ENCODE measurements around the gene YIPF2. TPM values are rescaled to one million over a fixed set of nuclear protein-coding genes. Genes with fewer than 3 reads are reported as not detected.

The YIPF2 gene
- total RNA-seq, result 23.0 and 23.9 TPM in 2 replicates

DNA sequence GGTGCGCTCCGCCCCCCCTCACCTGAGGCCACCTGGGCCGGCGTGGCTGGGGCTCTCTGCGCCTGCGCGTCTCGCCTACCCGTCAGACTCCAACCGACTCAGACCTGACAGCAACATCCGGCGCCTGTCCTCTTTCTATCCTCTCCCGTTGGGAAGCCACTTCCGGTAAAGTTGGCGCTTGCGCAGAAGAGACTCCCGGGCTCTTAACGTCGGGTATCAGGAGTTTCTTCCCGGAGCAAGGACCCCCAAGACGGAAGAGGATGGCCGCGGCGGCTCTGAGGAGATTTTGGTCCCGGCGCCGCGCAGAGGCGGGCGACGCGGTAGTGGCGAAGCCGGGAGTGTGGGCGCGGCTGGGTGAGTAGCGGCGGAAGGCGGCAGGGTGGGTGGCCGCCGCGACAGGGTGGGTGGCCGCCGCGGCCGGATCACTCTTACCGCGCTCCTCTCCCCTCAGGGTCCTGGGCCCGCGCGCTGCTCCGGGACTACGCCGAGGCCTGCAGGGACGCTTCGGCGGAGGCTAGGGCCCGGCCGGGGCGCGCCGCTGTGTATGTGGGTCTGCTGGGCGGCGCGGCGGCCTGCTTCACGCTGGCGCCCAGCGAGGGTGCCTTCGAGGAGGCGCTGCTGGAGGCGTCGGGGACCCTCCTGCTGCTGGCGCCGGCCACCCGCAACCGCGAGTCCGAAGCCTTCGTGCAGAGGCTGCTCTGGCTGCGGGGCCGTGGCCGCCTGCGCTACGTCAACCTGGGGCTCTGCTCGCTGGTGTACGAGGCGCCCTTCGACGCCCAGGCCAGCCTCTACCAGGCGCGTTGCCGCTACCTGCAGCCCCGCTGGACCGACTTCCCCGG, at the start of gene YIPF2, which contains the start of gene TIMM29:
Gene YIPF2 (minus strand): TSS at position 77 of the 839 bp plus-strand sequence. CDS start 229 bp downstream, outside the sequence.
Gene TIMM29 (plus strand): TSS at position 249 of the 839 bp plus-strand sequence. CDS start 12 bp downstream, at position 261.
- peak; percentile 85 for ATAC-seq (ENCODE audit: low read depth)
- H3K27ac Mint-ChIP-seq, result peak within 1 kb of the TSS; percentile 81

DNA sequence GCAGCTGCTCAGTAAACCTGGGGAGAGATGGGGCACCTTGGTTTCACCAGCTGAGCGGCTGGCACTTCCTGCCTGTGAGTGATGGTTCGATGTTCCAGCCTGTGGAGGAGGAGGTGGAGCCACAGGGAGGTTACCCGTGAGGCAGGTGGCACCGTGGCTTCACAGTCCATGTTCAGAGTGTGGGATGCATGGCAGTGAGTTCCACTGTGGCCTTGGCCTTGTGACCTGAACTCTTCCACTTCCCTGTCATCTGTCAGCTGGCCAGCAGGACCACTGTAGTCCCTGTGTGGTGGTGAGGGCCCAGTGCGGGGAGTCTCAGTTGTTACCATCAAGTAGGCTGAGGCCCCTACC, 49.3 kb upstream of the YIPF2 start:
- ATAC-seq (ENCODE audit: low read depth) (no peak), DNase-seq (no peak)
- Mint-ChIP-seq H3K9me3 (no peaks in the 10 kb centered on the region), H3K36me3 (ENCODE audit: low read depth) (peaks cover 6% of the 10 kb centered on the region), H3K27me3 (no peaks in the 10 kb centered on the region), H3K4me3 (no peak overlapping the region), H3K4me1 (peaks cover 40% of the 10 kb centered on the region), H3K27ac (no peak overlapping the region)
- TF ChIP-seq CTCF (IDR thresholded peaks at IDR 0.05), result no peak
- intact Hi-C loops (cut with micrococcal nuclease), result no loop called here
- CTCF ChIA-PET, result no interaction called here
- POLR2A ChIA-PET, result no interaction called here

More for the DNA sequence above, at the start of gene YIPF2, which contains the start of gene TIMM29:
- peak within 1 kb of the TSS; percentile 92 for H3K4me3 Mint-ChIP-seq
- H3K27me3 Mint-ChIP-seq, result no peaks in the 10 kb centered on the region
- no peaks in the 10 kb centered on the region for H3K9me3 Mint-ChIP-seq
- peaks cover 8% of the 10 kb centered on the region for H3K36me3 Mint-ChIP-seq (ENCODE audit: low read depth)
- ChIA-PET POLR2A (no interaction called here), CTCF (interaction anchor here (1.5 kb wide), 1 partner anchor 13 kb away, joined by 3 read pairs; no protein-coding TSS in a partner anchor)
- H3K4me1 Mint-ChIP-seq, result peaks cover 20% of the 10 kb centered on the region
- intact Hi-C loops (cut with micrococcal nuclease), result loop anchor here (1.0 to 5.0 kb wide), 3 partner anchors 34 to 57 kb away; partner anchors contain the start of genes CARM1 and SMARCA4
- TF ChIP-seq CTCF (IDR thresholded peaks at IDR 0.05), result no peak
- peak; percentile 80 for DNase-seq

DNA sequence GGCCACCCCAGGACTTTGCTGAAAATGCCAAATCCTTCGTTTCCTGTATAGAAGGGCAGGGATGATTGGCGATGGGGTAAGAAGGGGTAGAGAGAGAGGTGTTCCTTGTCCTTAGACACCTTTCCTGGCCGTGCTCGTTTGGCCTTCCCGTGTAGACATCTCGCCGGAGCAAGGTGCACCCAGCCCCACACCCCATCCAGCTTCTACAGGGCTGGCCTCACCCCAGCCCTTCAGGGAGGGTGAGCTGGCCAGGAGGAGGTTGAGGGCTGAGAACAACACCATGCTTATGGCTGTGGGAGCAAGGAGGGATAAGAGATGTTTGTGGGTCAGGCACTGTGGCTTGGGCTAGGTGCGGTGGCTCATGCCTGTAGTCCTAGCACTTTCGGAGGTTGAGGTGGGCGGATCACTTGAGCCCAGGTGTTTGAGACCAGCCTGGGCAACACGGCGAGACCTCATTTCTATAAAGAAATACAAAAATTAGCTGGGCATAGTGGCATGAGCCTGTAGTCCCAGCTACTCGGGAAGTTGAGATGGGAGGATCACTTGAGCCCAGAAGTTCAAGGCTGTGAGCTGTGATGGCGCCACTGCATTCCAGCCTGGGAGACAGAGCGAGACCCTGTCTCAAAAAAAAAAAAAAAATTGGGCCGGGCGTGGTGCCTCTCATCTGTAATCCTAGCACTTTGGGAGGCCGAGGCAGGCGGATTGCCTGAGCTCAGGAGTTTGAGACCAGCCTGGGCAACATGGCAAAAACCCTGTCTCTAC, 47.9 kb upstream of the YIPF2 start:
- H3K27me3 Mint-ChIP-seq, result no peaks in the 10 kb centered on the region
- no peak for ATAC-seq (ENCODE audit: low read depth)
- no peak for DNase-seq
- POLR2A ChIA-PET, result no interaction called here
- no peak overlapping the region for H3K4me3 Mint-ChIP-seq
- CTCF ChIA-PET, result no interaction called here
- peaks cover 45% of the 10 kb centered on the region for H3K4me1 Mint-ChIP-seq
- peaks cover 3% of the 10 kb centered on the region for H3K36me3 Mint-ChIP-seq (ENCODE audit: low read depth)
- intact Hi-C loops (cut with micrococcal nuclease), result no loop called here
- H3K9me3 Mint-ChIP-seq, result no peaks in the 10 kb centered on the region
- TF ChIP-seq CTCF (IDR thresholded peaks at IDR 0.05), result no peak
- no peak overlapping the region for H3K27ac Mint-ChIP-seq

- Mint-ChIP-seq H3K27ac (no peak overlapping the region), H3K4me1 (peaks cover 43% of the 10 kb centered on the region), H3K36me3 (ENCODE audit: low read depth) (peaks cover 1% of the 10 kb centered on the region), H3K4me3 (no peak overlapping the region), H3K27me3 (no peaks in the 10 kb centered on the region), H3K9me3 (no peaks in the 10 kb centered on the region)
- TF ChIP-seq CTCF (IDR thresholded peaks at IDR 0.05), result no peak
- no peak for DNase-seq
- ChIA-PET CTCF (no interaction called here), POLR2A (interaction anchor here (0.6 kb wide), 1 partner anchor 17 kb away, joined by 5 read pairs; no protein-coding TSS in a partner anchor)
- no peak for ATAC-seq (ENCODE audit: low read depth)
- intact Hi-C loops (cut with micrococcal nuclease), result no loop called here
Measured at GRCh38 chr19:10975374-10976130, 47.1 kb upstream of the YIPF2 start.
